GM21423 (cell line): ENCODE results near the gene SRPK3.

Experiments used
- ATAC-seq: cut with Tn5 transposase; IDR thresholded peaks from one replicate; pipeline ENCODE4 v1.9.1; 2021; ENCODE audit warnings: mild to moderate bottlenecking, moderate library complexity; ENCODE audit not compliant: unreplicated experiment

Gene SRPK3

DNA sequence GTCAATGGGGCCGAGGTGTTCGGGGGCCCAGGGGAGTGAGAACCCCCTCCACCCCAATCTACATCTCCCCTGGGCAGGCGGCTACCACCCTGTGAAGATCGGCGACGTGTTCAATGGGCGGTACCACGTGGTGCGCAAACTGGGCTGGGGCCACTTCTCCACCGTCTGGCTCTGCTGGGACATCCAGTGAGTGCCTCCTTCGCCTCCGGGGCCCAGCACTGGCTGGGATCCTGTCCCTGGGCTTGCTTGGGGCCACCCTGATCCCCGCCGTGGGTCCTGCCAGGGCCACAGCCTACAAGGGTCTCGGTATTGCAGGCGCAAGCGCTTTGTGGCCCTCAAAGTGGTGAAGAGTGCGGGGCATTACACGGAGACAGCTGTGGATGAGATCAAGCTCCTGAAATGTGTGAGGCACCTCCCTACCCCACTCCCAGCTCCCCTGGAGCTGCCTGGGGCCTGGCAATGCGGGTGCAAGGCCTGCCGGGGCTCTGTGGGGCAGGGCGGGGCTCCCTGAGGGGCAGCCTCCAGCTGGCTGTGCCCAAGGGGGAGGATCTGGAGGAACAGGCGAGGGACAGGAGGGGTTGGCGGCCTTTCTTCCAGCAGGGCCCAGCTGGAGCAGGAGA is 697 bp downstream of the SRPK3 start:
- ATAC-seq, result no peak

DNA sequence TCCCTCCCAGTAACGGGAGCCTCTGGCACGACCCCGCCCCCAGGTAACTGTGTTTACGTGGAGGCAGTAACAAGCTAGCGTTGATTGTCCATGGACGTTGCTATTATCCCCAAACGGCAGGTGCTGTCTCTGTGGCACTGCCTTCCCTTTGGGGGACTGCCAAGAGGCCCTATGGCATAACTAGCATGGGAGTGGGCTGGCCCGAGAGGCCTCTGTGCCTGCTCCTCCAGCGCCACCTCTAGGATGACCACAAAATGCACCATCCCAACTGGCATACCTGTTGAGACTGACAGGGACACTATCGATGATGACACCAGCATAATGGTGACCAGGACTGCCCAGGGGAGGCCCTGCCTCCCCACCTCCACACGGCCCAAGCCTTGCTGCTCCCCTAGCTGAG is 1.5 kb downstream of the SRPK3 start:
- no peak for ATAC-seq

DNA sequence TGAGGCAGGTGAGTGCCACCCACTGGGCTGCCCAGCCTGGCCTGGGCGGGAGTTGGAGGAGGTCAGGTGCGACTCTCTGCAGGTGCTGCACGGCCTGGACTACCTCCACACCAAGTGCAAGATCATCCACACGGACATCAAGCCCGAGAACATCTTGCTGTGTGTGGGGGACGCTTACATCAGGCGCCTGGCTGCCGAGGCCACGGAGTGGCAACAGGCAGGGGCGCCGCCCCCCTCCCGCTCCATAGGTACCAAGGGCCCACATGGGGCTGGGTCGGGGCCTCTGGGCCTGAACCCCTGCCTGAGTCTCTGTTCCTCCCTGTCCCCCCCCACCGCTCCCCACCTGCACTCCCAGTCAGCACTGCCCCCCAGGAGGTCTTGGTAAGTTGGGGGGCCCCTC is 2.0 kb downstream of the SRPK3 start:
- ATAC-seq, result no peak

DNA sequence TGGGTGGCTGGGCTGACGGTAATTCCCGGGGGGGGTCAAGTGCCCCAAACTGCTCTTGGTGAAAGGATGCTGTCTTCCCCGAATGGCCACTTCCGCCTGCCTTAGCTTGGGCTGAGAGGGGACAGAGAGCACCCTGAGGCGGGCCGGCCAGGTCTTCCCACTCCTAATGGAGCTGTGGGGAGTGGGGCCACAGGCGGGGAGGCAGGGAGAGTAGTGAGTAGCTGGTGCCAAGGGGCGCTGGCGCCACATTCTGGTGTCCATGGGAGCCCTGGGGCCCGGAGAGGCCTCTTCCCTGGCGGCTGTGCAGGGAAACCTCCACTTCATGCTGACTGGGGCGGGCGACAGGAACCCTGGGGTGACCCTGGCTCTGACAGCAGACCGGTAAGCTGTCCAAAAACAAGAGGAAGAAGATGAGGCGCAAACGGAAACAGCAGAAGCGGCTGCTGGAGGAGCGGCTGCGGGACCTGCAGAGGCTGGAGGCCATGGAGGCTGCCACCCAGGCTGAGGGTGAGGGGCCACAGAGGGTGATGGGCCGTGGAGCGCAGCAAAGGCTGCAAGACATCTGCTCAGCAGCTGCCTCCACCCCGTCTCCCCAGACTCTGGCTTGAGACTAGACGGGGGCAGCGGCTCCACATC is 2.7 kb downstream of the SRPK3 start:
- no peak for ATAC-seq

DNA sequence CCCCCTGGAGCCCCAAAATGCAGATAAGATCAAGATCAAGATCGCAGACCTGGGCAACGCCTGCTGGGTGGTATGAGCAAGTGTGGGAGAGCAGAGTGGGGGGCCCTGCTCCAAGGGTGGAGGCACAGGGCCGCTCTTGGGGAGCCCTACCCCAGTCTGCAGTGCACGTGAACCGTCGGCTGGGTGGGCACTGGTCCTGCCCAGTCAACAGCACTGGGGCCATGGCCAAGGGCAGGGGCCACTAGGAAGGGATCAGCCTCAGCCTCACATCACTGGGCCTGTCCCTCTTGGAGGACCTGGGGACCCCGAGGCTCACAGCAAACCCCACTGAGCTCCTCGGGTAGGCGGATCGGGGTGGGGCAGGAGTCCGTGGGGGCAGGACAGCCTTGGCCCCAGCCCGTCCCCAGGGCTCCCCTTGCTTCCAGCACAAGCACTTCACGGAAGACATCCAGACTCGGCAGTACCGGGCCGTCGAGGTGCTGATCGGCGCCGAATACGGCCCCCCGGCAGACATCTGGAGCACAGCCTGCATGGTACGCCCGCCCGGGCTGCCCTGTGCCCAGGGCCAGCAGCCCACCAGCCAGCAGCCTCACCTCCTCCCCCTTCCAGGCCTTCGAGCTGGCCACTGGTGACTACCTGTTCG is 3.6 kb downstream of the SRPK3 start:
- ATAC-seq, result no peak

DNA sequence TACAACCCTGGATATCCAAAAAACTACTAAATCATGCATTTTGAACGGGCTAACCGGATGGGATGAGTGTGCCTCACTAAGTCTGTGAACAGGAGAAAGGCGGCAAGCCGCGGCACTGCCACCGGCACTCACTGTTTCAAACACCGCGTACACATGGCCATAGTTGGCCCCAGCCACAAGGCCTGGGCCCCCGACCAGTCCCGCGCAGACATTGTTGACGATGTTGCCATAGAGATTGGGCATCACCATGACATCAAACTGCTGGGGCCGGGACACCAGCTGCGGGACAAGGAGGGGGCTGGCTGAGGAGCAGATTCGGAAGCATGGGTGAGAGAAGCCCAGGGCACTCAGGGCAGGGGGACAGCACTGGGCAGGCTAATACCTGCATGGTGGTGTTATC is 5.8 kb downstream of the SRPK3 start:
- no peak for ATAC-seq

DNA sequence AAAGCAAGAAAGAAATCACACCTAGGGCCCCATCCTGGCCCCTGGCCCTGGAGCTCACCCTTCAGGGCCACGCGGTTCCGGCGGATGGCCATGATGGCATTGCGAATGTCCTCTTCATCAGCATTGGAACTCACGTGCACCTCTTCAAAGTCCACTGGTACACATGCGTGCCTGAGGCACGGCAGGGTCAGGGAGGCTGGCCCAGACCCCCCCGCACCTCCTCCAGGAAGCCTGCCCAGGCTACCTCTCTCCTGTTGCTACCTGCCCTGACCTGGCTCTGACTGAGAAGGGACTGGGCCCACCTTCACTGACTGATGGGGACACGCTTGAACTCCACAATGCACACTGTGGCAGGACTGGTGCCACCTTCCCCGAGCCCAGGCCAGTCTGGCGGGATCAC is 8.8 kb downstream of the SRPK3 start:
- ATAC-seq, result no peak

DNA sequence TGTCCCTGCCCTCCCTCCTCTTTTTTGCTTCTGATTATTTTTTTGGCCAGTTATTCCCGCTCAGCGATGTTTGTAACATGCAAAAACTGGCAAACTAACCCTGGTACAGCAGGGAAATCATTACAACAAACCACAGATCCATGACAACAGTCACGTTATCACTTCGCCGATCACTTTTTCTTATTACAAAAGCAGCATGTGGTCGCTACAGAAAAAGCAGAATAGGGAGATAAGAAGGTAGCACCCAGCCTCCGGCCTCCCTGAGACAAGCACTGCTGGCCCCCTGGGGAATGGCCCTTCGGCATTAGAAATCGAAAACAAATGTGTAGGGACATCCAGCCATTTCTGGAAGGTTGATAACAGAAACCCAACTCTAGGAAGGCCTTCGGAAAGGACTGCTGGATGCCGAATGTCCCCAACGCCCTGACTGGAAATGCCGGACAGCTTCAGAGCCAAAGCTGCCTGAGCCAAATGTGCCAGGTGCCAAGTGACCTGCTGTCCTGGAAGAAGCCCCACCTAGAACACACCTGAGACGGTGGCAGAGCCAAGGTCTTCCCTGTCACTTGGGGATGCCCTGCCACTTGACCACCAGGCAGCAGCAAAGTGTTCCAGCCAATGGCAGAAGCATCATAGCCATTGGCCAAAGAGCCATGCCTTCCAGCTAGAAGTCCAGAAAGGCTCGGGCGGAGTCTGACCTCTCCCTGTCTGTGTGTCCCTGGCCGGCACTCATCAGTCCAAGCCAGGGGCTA is 10.4 kb downstream of the SRPK3 start:
- ATAC-seq, result no peak

DNA sequence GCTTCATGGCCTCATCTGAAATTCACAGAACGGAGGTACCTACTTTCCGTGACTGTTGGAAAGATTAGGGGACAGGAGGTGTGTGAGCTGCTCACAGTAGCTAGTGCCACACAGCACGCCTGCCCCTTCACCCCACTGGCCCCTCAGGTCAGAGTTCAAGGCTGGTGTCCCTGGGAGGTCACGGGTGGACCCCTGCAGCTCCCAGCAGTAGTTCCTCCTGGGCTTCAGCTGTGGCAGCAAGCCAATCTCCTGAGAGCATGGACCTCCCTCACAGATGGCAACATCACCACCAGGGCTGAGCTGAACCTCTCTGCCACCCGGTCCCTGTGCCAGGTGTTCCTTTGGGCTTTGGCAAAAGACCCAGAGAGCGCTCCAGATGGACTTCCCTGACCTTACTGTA is 11.5 kb downstream of the SRPK3 start:
- no peak for ATAC-seq

DNA sequence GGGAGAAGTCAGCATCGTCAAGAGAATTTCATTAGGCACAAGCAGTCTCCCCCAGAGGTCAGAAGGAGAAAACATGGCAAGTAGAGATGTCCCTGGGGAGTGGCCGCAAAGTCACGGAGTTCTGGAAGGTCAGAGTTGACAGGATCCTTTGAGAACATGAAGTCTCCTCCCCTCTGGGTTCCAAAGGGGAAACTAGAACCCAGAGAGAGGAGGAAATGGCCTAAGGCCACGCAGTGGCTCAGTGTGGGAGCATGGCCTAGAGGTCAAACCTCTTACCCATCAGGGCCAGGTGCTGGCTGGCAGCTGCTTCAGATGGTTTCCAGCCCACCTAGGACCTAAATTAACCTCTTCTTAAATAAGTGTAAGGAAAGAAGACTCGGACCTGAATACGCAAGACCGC is 12.4 kb downstream of the SRPK3 start:
- ATAC-seq, result no peak

DNA sequence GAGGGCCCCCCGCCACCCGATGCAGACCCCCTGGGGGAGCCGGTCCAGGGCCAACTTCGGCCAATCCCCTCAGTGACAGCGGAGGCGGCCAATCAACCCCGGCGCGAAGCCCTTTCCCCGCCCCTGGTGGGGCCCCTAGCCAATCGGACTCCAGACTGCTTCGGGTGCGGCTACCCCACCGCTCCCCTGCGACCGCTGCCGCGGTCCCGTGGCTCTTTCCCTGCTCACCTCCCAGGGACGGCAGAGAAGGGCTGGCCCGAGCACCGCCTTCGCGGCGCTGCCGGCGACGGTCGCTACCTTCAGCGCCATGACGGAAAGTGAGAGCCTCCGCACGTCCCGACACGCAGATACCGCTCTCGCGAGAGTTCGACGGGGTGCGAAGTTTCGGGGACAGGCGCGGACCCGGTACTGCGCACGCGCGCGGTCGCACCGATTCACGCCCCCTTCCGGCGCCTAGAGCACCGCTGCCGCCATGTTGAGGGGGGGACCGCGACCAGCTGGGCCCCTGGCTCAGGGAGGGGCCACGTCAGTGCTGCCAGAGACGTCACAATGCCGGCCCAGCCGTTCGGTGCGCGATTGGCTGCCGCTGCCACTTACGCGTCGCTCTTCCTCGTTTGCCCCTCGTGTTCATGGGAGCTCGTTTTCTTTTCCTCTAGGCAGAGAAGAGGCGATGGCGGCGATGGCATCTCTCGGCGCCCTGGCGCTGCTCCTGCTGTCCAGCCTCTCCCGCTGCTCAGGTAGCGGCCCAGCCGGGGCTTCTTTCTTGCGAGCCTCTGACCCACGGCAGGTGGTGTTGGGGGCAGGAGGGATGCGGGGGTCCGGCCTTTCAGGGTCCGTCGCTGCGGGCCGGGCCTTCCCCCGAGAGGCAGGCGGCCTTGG is 13.4 kb downstream of the SRPK3 start, which contains the start of the genes IDH3G and SSR4:
TSS of gene IDH3G (minus strand) at position 358 of the 879 bp plus-strand sequence. CDS start at position 309, 49 bp downstream.
TSS of gene SSR4 (plus strand) at position 651 of the 879 bp plus-strand sequence. CDS start at position 671, 20 bp downstream.
- ATAC-seq, result peak; percentile 93

DNA sequence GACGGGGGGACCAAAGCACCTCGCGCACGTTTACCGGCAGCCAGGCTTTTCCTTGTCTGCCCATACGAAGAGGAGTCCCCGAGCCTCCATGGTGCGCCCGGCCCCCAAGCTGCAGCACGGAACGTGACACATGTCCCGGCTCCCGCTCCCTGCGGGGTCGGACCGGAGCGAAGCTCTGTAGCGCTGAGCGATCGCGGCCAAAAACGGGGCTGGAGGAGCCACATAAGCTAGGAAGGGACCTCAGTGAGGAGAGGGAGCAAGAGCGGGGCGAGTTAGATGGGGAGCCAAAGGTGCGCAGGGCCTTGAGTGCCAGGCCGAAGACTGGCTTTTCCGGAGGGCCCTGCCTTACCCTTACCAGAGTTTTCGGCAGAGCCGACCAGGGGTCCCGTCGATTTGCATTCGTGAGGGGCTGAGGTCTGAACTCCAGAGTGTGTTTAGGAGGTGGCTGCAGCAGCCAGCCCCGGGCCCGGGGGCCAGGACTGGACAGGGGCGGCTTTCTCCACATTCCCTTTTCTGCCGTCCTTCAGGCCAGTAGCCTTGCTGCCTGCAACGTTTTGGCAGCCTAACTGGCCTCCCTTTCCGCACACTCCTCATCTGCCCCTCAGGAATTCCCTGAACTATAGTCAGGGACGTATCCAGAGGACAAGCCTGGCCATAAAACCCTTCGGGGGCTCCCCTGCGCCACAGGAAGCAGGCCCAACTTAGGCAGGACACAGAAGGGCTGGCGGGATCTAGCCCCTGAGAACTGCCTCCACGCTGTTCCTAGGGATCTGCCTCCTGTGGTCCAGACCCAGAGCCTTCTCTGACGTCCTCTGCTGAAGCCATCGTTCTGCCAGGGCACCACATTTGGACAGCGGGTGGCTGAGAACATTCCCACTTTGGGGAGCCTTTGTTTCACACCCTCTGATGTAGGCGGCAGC is 14.3 kb downstream of the SRPK3 start:
- no peak for ATAC-seq

DNA sequence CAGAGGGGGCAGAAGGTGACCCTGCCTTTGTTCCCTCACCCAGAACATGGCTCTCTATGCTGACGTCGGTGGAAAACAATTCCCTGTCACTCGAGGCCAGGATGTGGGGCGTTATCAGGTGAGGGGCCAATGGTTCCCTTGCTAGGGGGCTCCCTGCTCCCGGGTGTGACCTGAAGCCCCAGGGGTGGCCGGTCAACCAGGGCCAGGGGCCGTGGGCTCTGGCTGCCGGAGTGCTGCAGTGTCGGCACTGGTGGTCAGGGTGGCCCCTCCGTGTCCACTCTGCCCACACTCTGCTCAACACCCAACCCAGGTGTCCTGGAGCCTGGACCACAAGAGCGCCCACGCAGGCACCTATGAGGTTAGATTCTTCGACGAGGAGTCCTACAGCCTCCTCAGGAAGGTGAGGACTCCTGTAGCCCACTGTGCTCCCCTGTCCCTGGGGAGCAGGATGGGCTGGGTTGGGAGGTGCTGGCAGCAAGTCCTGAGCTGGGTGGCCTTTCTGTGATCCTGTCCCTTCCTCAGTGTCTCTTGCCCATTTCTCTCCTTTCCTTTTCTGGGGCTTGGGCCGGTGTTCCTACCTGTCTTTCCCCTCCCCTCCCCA is 16.7 kb downstream of the SRPK3 start:
- no peak for ATAC-seq

DNA sequence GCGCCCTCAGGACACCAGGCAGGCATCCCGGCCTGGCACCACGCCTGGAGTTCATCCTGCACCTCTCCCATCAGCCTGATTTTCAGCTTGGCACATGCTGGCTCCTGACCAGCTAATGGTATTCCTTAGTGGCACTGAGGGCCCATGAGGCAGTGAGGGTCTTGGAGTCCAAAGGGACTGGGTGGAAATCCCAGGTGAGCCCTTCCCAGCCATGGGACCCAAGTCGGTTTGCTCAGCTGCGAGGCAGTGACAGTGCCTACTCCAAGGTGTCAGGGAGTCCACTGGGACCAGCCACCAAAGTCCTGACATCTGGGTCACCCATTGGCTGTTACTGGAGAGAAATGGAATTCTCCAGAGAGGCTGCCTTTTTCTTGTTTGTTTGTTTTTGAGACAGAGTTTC is 18.5 kb downstream of the SRPK3 start:
- no peak for ATAC-seq

DNA sequence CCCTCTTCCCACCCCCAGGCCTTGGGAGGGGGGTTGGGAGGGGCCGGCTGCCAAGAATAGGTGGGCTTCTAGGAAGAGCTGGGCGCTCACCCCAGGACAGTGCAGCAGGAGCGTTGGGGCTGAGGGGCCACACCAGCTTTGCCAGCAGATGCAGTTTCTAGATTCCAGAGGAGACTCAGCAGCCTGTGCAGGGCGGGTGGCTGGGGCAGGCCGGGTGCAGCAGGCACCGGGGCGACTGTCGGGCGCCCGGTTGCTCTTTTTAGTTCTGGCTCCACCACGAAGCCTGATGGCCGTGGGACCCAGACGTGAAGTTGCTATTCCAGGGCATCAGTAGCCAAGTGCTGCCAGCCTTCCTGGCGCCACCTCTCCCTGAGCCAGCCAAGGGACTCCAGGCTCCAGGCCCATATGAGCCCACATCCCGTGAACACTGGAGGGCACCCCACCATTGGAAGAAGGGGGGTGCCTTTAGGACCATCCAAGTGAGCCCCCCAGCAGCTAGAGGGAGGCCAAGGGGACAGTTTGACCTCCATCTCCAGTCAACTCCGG is 19.4 kb downstream of the SRPK3 start:
- no peak for ATAC-seq

DNA sequence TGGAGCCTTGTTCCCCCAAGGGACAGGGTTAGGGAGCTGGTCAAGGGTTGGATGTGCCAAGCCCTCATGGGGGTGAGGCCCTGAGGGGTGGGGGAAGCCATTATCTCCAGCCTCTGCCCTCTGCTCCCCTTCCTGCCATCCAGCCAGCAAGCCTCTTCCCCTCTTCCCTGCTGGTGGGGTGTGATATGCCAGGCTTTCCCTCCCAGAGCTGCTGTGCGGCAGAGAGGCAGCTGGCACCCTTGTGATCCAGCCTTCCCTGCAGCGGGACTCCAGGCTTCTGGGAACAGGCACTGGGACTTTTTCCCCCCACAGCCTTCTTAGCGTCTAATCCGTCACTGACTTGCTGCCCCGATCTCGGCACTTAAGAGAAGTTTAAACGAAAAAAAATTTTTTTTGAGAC is 19.9 kb downstream of the SRPK3 start:
- ATAC-seq, result no peak

DNA sequence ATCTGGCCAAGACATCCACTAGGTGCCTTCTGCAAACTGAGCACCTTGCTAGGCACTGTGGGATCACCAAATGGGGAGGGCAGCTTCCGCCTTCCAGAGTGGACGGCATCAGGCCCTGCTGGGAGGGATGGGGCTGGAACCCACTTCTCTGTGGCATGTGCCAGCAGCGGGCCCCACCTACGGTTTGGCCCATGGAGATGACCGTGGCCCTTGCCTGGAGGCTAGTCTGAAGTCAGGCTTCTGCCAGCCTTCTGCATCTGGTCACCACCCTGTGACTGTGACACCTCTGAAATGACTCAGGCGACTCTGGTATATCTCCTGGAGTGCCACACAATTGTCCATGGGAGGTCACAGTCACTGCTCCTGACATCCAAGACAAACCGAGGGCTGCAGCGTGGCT is 20.8 kb downstream of the SRPK3 start:
- ATAC-seq, result no peak

DNA sequence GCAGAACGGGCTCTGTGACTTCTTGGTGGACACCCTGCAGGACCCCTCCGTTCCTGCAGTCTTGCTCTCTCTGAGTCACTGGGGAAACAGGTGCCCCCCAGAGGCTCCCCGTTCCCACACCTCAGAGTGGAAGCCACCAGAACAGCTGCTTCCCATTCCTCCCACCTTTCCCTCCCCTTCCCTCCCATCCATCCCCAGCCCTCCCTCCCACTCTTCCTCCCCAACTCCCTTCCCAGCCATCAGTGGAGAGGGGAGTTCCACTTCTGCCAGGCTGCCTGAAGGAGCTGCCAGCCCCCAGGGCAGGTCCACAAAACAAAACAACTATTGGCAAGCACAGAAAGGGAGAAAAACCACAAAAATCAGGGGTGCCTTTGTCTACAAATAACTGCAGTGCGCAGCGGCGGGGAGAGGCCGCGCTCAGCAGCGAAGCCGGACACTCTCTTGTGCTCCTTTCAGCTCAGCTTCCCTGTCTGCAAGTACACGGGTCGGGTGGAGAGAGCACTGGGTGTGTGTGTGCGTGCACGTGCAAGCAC is 21.7 kb downstream of the SRPK3 start:
- ATAC-seq, result no peak
